ENCODE results near the gene RCVRN. TPM values are rescaled to one million over a fixed set of nuclear protein-coding genes. Genes with fewer than 3 reads are reported as not detected.

Gene RCVRN
- 0.13 TPM in 1 of 5 replicates, not detected in the others for total RNA-seq (2022; extraction: Qiagen RNA extraction)

DNA sequence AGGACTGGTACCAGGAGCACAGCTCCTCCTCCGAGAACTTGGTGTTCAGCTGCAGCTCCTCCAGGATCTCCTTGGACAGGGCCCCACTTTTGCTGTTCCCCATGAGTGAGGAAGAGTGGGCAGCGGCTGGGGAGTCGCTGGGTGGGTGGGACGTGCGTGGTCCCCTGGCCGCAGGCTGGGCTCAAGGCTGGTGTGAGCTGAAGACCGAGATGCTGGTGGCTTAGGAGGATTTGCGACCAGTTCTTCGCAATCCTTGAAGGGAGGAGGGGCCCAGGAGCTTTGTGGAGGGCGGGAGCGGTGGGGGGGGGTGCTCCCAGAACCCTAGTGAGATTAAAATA is at the start of gene RCVRN:
RCVRN (minus strand) TSS at position 194 of the 338 bp plus-strand sequence; CDS start at position 103, 91 bp downstream.

Other genes with a start within 250 kb of the RCVRN start
- not detected in 5 replicates for gene DHRS7C, start 113.7 kb downstream of the RCVRN start, total RNA-seq (2022; extraction: Qiagen RNA extraction)
- not detected in 5 replicates for gene GSG1L2, start 83.2 kb downstream of the RCVRN start, total RNA-seq (2022; extraction: Qiagen RNA extraction)
- gene GLP2R, start 79.3 kb downstream of the RCVRN start, total RNA-seq (2022; extraction: Qiagen RNA extraction), result 5.7 to 16.7 TPM (median 7.8 TPM) in 5 replicates